Nephron (organoid): ENCODE measurements around the gene G6PD.

Source experiments
- H3K27ac Mint-ChIP-seq, 3 experiments: 2 replicates each; pipeline ENCODE4 v1.8.0; 2020; ENCODE audit warnings: mixed read lengths in 3 of 3, mild to moderate bottlenecking in 2 of 3, moderate library complexity in 1 of 3
- H3K27me3 Mint-ChIP-seq: 2 replicates; pipeline ENCODE4 v1.8.0; 2021; ENCODE audit warnings: low read depth, mild to moderate bottlenecking, moderate library complexity, mixed read lengths
- H3K36me3 Mint-ChIP-seq: 2 replicates; pipeline ENCODE4 v1.8.0; 2020; ENCODE audit warnings: low read depth, mixed read lengths
- H3K4me1 Mint-ChIP-seq: 2 replicates; pipeline ENCODE4 v1.8.0; 2020; ENCODE audit warnings: mixed read lengths
- H3K4me3 Mint-ChIP-seq, 3 experiments: 2 replicates each; pipeline ENCODE4 v1.8.0; 2020; ENCODE audit warnings: mild to moderate bottlenecking in 3 of 3, mixed read lengths in 3 of 3, moderate library complexity in 2 of 3
- H3K9me3 Mint-ChIP-seq: 2 replicates; pipeline ENCODE4 v1.8.0; 2020; ENCODE audit warnings: mixed read lengths
- CTCF ChIP-seq, 3 experiments: fragments of 200-600 bp; sonication (generic); IDR thresholded peaks; one replicate each; pipeline ENCODE4 v1.5.0; 2021; ENCODE audit warnings: antibody characterized with exemption in 3 of 3; ENCODE audit not compliant: unreplicated experiment in 3 of 3

Gene G6PD

DNA sequence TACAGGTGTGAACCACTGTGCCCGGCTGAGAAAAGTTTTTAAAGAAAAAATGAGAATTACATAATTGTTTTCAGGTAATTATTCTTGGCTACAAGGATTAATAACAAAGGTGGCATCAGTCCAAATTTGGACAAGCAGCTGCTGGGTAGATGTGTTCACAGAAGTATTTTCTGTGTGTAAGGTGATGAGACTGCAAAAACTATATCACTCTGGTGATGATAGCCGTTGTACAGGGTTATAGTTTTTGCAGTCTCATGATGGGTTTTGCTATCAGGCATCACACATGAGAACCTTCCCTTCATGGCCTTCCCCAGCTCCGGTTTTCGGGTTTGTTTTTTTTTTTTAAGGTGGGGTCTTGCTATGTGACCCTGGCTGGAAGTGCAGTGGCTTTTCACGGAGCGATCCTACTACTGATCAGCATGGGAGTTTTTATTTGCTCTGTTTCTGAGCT is 51.1 kb downstream of the G6PD start:
- H3K4me3 Mint-ChIP-seq, result no peak overlapping the region
- H3K4me1 Mint-ChIP-seq, result no peaks in the 10 kb centered on the region

GRCh38 chrX:154494715-154495114 is 51.9 kb downstream of the G6PD start:
- H3K9me3 Mint-ChIP-seq, result peaks cover 7% of the 10 kb centered on the region
- H3K27me3 Mint-ChIP-seq, result no peaks in the 10 kb centered on the region
- no peak overlapping the region for H3K27ac Mint-ChIP-seq
- H3K36me3 Mint-ChIP-seq, result no peaks in the 10 kb centered on the region
- peaks cover 2% of the 10 kb centered on the region for H3K4me1 Mint-ChIP-seq
- no peak overlapping the region for H3K4me3 Mint-ChIP-seq
- no peak for TF ChIP-seq CTCF (IDR thresholded peaks at IDR 0.05; ENCODE audit: unreplicated experiment in 3 of 3)

More for the DNA sequence above, 51.1 kb downstream of the G6PD start:
- H3K27ac Mint-ChIP-seq, result no peak overlapping the region
- H3K36me3 Mint-ChIP-seq, result no peaks in the 10 kb centered on the region
- no peaks in the 10 kb centered on the region for H3K27me3 Mint-ChIP-seq
- peaks cover 6% of the 10 kb centered on the region for H3K9me3 Mint-ChIP-seq
- no peak for TF ChIP-seq CTCF (IDR thresholded peaks at IDR 0.05; ENCODE audit: unreplicated experiment in 3 of 3)

GRCh38 chrX:154490414-154491083 is 56.1 kb downstream of the G6PD start, which contains the start of gene SLC10A3:
Gene SLC10A3, minus strand, starts transcription at chrX:154490629. Its CDS starts 1,689 bp downstream, at chrX:154488940.
- no peaks in the 10 kb centered on the region for H3K27me3 Mint-ChIP-seq
- TF ChIP-seq CTCF (IDR thresholded peaks at IDR 0.05; ENCODE audit: unreplicated experiment in 3 of 3), result no peak
- H3K4me1 Mint-ChIP-seq, result peaks cover 11% of the 10 kb centered on the region
- peaks cover 6% of the 10 kb centered on the region for H3K36me3 Mint-ChIP-seq
- peak within 1 kb of the TSS; percentile 87 to 95 (median 89) for H3K4me3 Mint-ChIP-seq
- H3K27ac Mint-ChIP-seq, result peak within 1 kb of the TSS; percentile 83 to 92 (median 92)
- H3K9me3 Mint-ChIP-seq, result peaks cover 16% of the 10 kb centered on the region

DNA sequence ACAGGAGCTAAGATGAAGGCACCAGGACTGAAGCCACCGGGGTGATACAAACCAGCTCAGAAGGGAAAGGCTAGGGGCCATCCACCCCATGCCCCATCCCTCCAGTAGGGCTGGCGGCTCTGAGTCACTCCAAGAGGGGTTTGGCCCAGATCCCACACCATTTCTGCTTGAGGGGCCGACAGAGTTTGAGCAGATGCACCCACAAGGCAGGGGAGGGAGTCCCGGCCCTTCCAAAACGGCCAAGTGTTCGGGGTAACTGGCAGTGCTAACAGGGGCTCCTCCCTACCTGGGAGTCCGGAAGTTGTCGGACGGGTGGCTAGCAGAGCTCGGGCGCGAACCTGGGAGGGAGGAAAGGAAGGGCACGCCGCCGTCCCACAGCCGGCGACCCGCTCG is 56.6 kb downstream of the G6PD start:
- Mint-ChIP-seq H3K36me3 (peaks cover 6% of the 10 kb centered on the region), H3K4me1 (peaks cover 11% of the 10 kb centered on the region), H3K27me3 (no peaks in the 10 kb centered on the region), H3K9me3 (peaks cover 16% of the 10 kb centered on the region), H3K4me3 (peak overlapping the region; percentile 87 to 95 (median 88)), H3K27ac (peak overlapping the region; percentile 79 to 92 (median 83))
- TF ChIP-seq CTCF (IDR thresholded peaks at IDR 0.05; ENCODE audit: unreplicated experiment in 3 of 3), result no peak

DNA sequence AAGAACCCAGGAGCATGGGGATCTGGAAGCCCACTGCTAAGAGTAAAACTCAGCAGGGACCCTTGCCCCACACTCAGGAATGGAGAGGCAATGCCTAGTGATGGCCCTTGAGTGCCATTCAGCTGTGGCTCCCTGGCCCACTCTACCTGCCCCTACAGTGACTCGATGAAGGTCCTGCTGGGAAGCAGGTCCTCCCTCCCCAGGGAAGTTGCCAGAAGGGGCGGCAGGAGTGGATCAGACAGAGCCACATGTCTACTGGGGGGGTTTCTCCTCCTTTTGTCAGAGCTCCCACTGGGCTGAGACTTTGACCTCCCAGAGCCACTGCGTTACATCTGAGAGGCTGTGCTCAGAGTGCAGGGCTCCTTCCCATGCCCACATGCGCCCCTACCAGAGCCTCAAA is 57.5 kb downstream of the G6PD start:
- Mint-ChIP-seq H3K27ac (peak overlapping the region in 1 of 3 experiments; percentile 92), H3K4me3 (peak overlapping the region; percentile 87 to 95 (median 88)), H3K9me3 (peaks cover 13% of the 10 kb centered on the region), H3K36me3 (peaks cover 6% of the 10 kb centered on the region), H3K27me3 (no peaks in the 10 kb centered on the region), H3K4me1 (peaks cover 11% of the 10 kb centered on the region)
- no peak for TF ChIP-seq CTCF (IDR thresholded peaks at IDR 0.05; ENCODE audit: unreplicated experiment in 3 of 3)
